Neuronal stem cell (in vitro differentiated cells): Measurements from ENCODE around the gene C2CD2L.

Experiments
- DNase-seq: peaks from one replicate; pipeline ENCODE4 v3.0.0-alpha.2; 2013; ENCODE audit warnings: low spot score
- H2AFZ ChIP-seq: one replicate; pipeline ENCODE4 v1.6.1; 2013; ENCODE audit warnings: mild to moderate bottlenecking, low read length, inconsistent platforms
- H2AK5ac ChIP-seq: 2 replicates; pipeline ENCODE4 v1.6.1; 2013; ENCODE audit warnings: low read depth, mild to moderate bottlenecking, inconsistent platforms, low read length, moderate library complexity, mixed read lengths
- H2BK120ac ChIP-seq: 2 replicates; pipeline ENCODE4 v1.6.1; 2013; ENCODE audit warnings: low read depth, mild to moderate bottlenecking, inconsistent platforms, low read length, moderate library complexity, mixed read lengths
- H2BK12ac ChIP-seq: one replicate; pipeline ENCODE4 v1.6.1; 2013; ENCODE audit warnings: low read length, inconsistent platforms
- H2BK15ac ChIP-seq: 2 replicates; pipeline ENCODE4 v1.6.1; 2013; ENCODE audit warnings: mild to moderate bottlenecking, low read length, inconsistent platforms, mixed read lengths
- H2BK5ac ChIP-seq: one replicate; pipeline ENCODE4 v1.6.1; 2013; ENCODE audit warnings: inconsistent platforms, mild to moderate bottlenecking, low read length, moderate library complexity
- H3K14ac ChIP-seq: one replicate; pipeline ENCODE4 v1.6.1; 2013; ENCODE audit warnings: low read length, inconsistent platforms
- H3K18ac ChIP-seq: 2 replicates; pipeline ENCODE4 v1.6.1; 2013; ENCODE audit warnings: low read length, inconsistent platforms
- H3K23ac ChIP-seq: 2 replicates; pipeline ENCODE4 v1.6.1; 2013; ENCODE audit warnings: low read depth, mild to moderate bottlenecking, mixed read lengths, low read length, inconsistent platforms; ENCODE audit not compliant: poor library complexity
- H3K27ac ChIP-seq: replicated peaks from 3 replicates; pipeline ENCODE4 v1.5.1; 2013; ENCODE audit warnings: low read length, inconsistent platforms
- H3K27me3 ChIP-seq, 3 experiments: 2 replicates each; pipeline ENCODE4 v1.6.1; 2013; ENCODE audit warnings: low read length in 3 of 3, mild to moderate bottlenecking in 2 of 3, inconsistent platforms in 1 of 3, low read depth in 1 of 3, mixed read lengths in 1 of 3, moderate library complexity in 1 of 3; ENCODE audit not compliant: control insufficient read depth in 3 of 3, insufficient read depth in 3 of 3
- H3K36me3 ChIP-seq, 2 donors: replicated peaks in 1 of 2; 2 replicates each; pipeline ENCODE4 v1.6.1; 2013; ENCODE audit warnings: low read length in 2 of 2; ENCODE audit not compliant: control insufficient read depth in 2 of 2, insufficient read depth in 2 of 2
- H3K4ac ChIP-seq: 2 replicates; pipeline ENCODE4 v1.6.1; 2013; ENCODE audit warnings: inconsistent platforms, mild to moderate bottlenecking, low read length, moderate library complexity
- H3K4me1 ChIP-seq, 2 donors: 1 replicate in 1 of 2; 2 replicates in 1 of 2; pipeline ENCODE4 v1.6.1; 2013; ENCODE audit warnings: low read length in 2 of 2, low read depth in 1 of 2; ENCODE audit not compliant: control insufficient read depth in 2 of 2, insufficient read depth in 1 of 2
- H3K4me2 ChIP-seq: one replicate; pipeline ENCODE4 v1.6.1; 2013; ENCODE audit warnings: mild to moderate bottlenecking, low read length, inconsistent platforms; ENCODE audit not compliant: insufficient read depth, poor library complexity, severe bottlenecking
- H3K4me3 ChIP-seq, 2 donors: 2 replicates each; pipeline ENCODE4 v1.5.1; 2013; ENCODE audit warnings: low read length in 2 of 2, mild to moderate bottlenecking in 2 of 2, inconsistent platforms in 1 of 2, moderate library complexity in 1 of 2
- H3K79me1 ChIP-seq: one replicate; pipeline ENCODE4 v1.6.1; 2013; ENCODE audit warnings: low read depth, mild to moderate bottlenecking, inconsistent platforms, low read length, moderate library complexity
- H3K9ac ChIP-seq: one replicate; pipeline ENCODE4 v1.6.1; 2013; ENCODE audit warnings: mild to moderate bottlenecking, low read depth, low read length, inconsistent platforms; ENCODE audit not compliant: poor library complexity
- H3K9me3 ChIP-seq, 2 donors: replicated peaks in 1 of 2; 2 replicates each; pipeline versions ENCODE3 to v1.6.1; 2013; ENCODE audit warnings: low read length in 2 of 2, mild to moderate bottlenecking in 2 of 2, inconsistent platforms in 1 of 2, low read depth in 1 of 2, mixed read lengths in 1 of 2, moderate library complexity in 1 of 2; ENCODE audit not compliant: control insufficient read depth in 2 of 2, insufficient read depth in 1 of 2
- H4K8ac ChIP-seq: one replicate; pipeline ENCODE4 v1.6.1; 2013; ENCODE audit warnings: low read depth, mild to moderate bottlenecking, inconsistent platforms, low read length, moderate library complexity
- H4K91ac ChIP-seq: one replicate; pipeline ENCODE4 v1.6.1; 2013; ENCODE audit warnings: low read length, low read depth, mild to moderate bottlenecking, inconsistent platforms; ENCODE audit not compliant: poor library complexity
- WGBS, 2 donors: extraction: QIAGEN DNeasy Blood & Tissue Kit; methylation state at CpG; one replicate each; pipeline ENCODE4 v1.1.7; 2013; ENCODE audit warnings: missing lambda C conversion rate in 2 of 2, mixed read lengths in 1 of 2; ENCODE audit not compliant: insufficient read length in 2 of 2, insufficient replicate concordance in 1 of 2; ENCODE audit errors: extremely low coverage in 2 of 2; 5-methylcytosine and 5-hydroxymethylcytosine counted together

C2CD2L gene

GRCh38 chr11:119094816-119095065, 12.4 kb upstream of the C2CD2L start:
- no CpG with 5 or more reads among the region's 19 CpGs for WGBS, 2 donors
- Histone ChIP-seq H3K4me2 (peak overlapping the region; percentile 69), H3K9me3 (no peaks in the 10 kb centered on the region), H2BK5ac (peak overlapping the region; percentile 82), H4K91ac (no peak overlapping the region), H2BK120ac (no peak overlapping the region), H2BK12ac (no peak overlapping the region), H3K9ac (peak overlapping the region; percentile 99), H3K23ac (peak overlapping the region; percentile 100), H3K27ac (peak overlapping the region; percentile 71), H2AK5ac (peak overlapping the region; percentile 83), H3K4me3 (peak overlapping the region; percentile 94 to 100), H2BK15ac (no peak overlapping the region), H3K4me1 (peaks cover 15 to 19% of the 10 kb centered on the region in 2 donors), H4K8ac (no peak overlapping the region), H3K18ac (peak overlapping the region; percentile 98), H2AFZ (peak overlapping the region; percentile 15), H3K36me3 (peaks cover 41 to 67% of the 10 kb centered on the region in 2 donors), H3K14ac (no peak overlapping the region), H3K27me3 (no peaks in the 10 kb centered on the region), H3K4ac (no peak overlapping the region), H3K79me1 (peaks cover 10% of the 10 kb centered on the region)
- DNase-seq, result peak; percentile 70

- peak; percentile 100 for DNase-seq
- Histone ChIP-seq H3K23ac (peak overlapping the region; percentile 100), H3K9ac (peak overlapping the region; percentile 99), H3K36me3 (peaks cover 41 to 67% of the 10 kb centered on the region in 2 donors), H2AFZ (peak overlapping the region; percentile 15), H2BK5ac (peak overlapping the region; percentile 76), H4K8ac (no peak overlapping the region), H2BK15ac (no peak overlapping the region), H2BK12ac (no peak overlapping the region), H3K4me2 (peak overlapping the region; percentile 69), H3K4me3 (peak overlapping the region; percentile 94 to 100), H3K27ac (peak overlapping the region; percentile 71), H3K79me1 (peaks cover 10% of the 10 kb centered on the region), H3K27me3 (no peaks in the 10 kb centered on the region), H2AK5ac (peak overlapping the region; percentile 73), H3K9me3 (no peaks in the 10 kb centered on the region), H3K14ac (peak overlapping the region; percentile 21), H3K18ac (peak overlapping the region; percentile 98), H3K4me1 (peaks cover 15 to 22% of the 10 kb centered on the region in 2 donors), H2BK120ac (no peak overlapping the region), H4K91ac (no peak overlapping the region), H3K4ac (no peak overlapping the region)
- no CpG with 5 or more reads among the region's 79 CpGs for WGBS, 2 donors
These were observed 11.9 kb upstream of the C2CD2L start for GRCh38 chr11:119095066-119095880.

GRCh38 chr11:119099711-119100110, 7.4 kb upstream of the C2CD2L start:
- no peaks in the 10 kb centered on the region for H3K9me3 ChIP-seq
- H2AK5ac ChIP-seq, result no peak overlapping the region
- H3K36me3 ChIP-seq, result peaks cover 20 to 28% of the 10 kb centered on the region in 2 donors
- peaks cover 10% of the 10 kb centered on the region for H3K79me1 ChIP-seq
- no peak overlapping the region for H3K9ac ChIP-seq
- no peak overlapping the region for H2BK5ac ChIP-seq
- H4K91ac ChIP-seq, result no peak overlapping the region
- no peak overlapping the region for H2BK12ac ChIP-seq
- no peak overlapping the region for H3K18ac ChIP-seq
- no peak for DNase-seq
- H3K14ac ChIP-seq, result no peak overlapping the region
- H3K4me2 ChIP-seq, result no peak overlapping the region
- H3K4me3 ChIP-seq, result no peak overlapping the region
- H3K4ac ChIP-seq, result no peak overlapping the region
- H2AFZ ChIP-seq, result no peak overlapping the region
- WGBS, 2 donors, result no CpG with 5 or more reads among the region's 6 CpGs
- no peak overlapping the region for H3K27ac ChIP-seq
- no peak overlapping the region for H2BK15ac ChIP-seq
- H3K27me3 ChIP-seq, result no peaks in the 10 kb centered on the region
- peaks cover 9% of the 10 kb centered on the region in 2 donors for H3K4me1 ChIP-seq
- H3K23ac ChIP-seq, result no peak overlapping the region
- H2BK120ac ChIP-seq, result no peak overlapping the region
- H4K8ac ChIP-seq, result no peak overlapping the region

GRCh38 chr11:119100246-119100970, 6.7 kb upstream of the C2CD2L start:
- Histone ChIP-seq H3K79me1 (peaks cover 6% of the 10 kb centered on the region), H3K4me3 (peak overlapping the region; percentile 73 to 86), H3K23ac (no peak overlapping the region), H2AFZ (no peak overlapping the region), H2BK15ac (no peak overlapping the region), H3K27me3 (no peaks in the 10 kb centered on the region), H3K9ac (peak overlapping the region; percentile 81), H4K91ac (no peak overlapping the region), H2BK120ac (no peak overlapping the region), H3K4me1 (peaks cover 9% of the 10 kb centered on the region in 2 donors), H3K4me2 (peak overlapping the region; percentile 95), H3K18ac (no peak overlapping the region), H2BK12ac (no peak overlapping the region), H3K27ac (no peak overlapping the region), H4K8ac (no peak overlapping the region), H2AK5ac (peak overlapping the region; percentile 6), H3K36me3 (peaks cover 20 to 28% of the 10 kb centered on the region in 2 donors), H3K14ac (no peak overlapping the region), H2BK5ac (peak overlapping the region; percentile 69), H3K9me3 (no peaks in the 10 kb centered on the region), H3K4ac (no peak overlapping the region)
- DNase-seq, result no peak
- WGBS, 2 donors, result no CpG with 5 or more reads among the region's 11 CpGs
